Fibroblast of skin of left biceps (primary cell): Measurements from ENCODE around the gene MT1F.

Experiments
- DNase-seq, 2 experiments: peaks; one replicate each; pipeline ENCODE4 v3.0.0-alpha.2; 2013; ENCODE audit warnings: low read depth in 2 of 2

The MT1F gene

GRCh38 chr16:56625943-56626654 is 31.7 kb upstream of the MT1F start:
- DNase-seq = no peak

GRCh38 chr16:56626685-56627084 is 31.1 kb upstream of the MT1F start:
- DNase-seq = no peak

- no peak for DNase-seq
These were observed 29.0 kb upstream of the MT1F start for GRCh38 chr16:56628486-56629350.

GRCh38 chr16:56629531-56629930 is 28.2 kb upstream of the MT1F start:
- no peak for DNase-seq

- DNase-seq = no peak
These were observed 27.6 kb upstream of the MT1F start for GRCh38 chr16:56630134-56630533.

- no peak for DNase-seq
These were observed 26.6 kb upstream of the MT1F start for GRCh38 chr16:56631197-56631596.

- no peak for DNase-seq
These were observed 26.0 kb upstream of the MT1F start for GRCh38 chr16:56631832-56632155.

GRCh38 chr16:56632156-56632847 is 25.5 kb upstream of the MT1F start, which contains the start of gene MT1M:
Gene MT1M, plus strand, starts transcription at chr16:56632659. Its CDS starts 73 bp downstream, at chr16:56632732.
- no peak for DNase-seq

GRCh38 chr16:56632848-56633365 is 24.9 kb upstream of the MT1F start:
- DNase-seq = no peak

GRCh38 chr16:56633535-56633934 is 24.2 kb upstream of the MT1F start:
- DNase-seq = no peak

GRCh38 chr16:56634715-56635440 is 22.9 kb upstream of the MT1F start:
- no peak for DNase-seq

GRCh38 chr16:56635441-56635967 is 22.3 kb upstream of the MT1F start:
- DNase-seq = no peak

- no peak for DNase-seq
These were observed 20.9 kb upstream of the MT1F start for GRCh38 chr16:56636616-56637413.

GRCh38 chr16:56637814-56638750 is 19.7 kb upstream of the MT1F start, which contains the start of gene MT1A:
Gene MT1A, plus strand, starts transcription at chr16:56638666. Its CDS starts 73 bp downstream, at chr16:56638739.
- no peak for DNase-seq

GRCh38 chr16:56639045-56639444 is 18.7 kb upstream of the MT1F start:
- DNase-seq = no peak

GRCh38 chr16:56640076-56640475 is 17.7 kb upstream of the MT1F start:
- no peak for DNase-seq

GRCh38 chr16:56641166-56641565 is 16.6 kb upstream of the MT1F start:
- no peak for DNase-seq

GRCh38 chr16:56643080-56643778 is 14.5 kb upstream of the MT1F start:
- no peak for DNase-seq

GRCh38 chr16:56643833-56644232 is 13.9 kb upstream of the MT1F start:
- no peak for DNase-seq
